HS-5 (cell line): ENCODE data around the gene ASCL2.
"Not testable (repeated sequence)": the region's sequence is repeated elsewhere in the genome, so short reads cannot be mapped to it uniquely, and the experiment has no call there.

Experiments used
- DNase-seq: peaks from one replicate; pipeline ENCODE4 v3.0.0-alpha.2; 2012; ENCODE audit warnings: low read depth

The ASCL2 gene

DNA sequence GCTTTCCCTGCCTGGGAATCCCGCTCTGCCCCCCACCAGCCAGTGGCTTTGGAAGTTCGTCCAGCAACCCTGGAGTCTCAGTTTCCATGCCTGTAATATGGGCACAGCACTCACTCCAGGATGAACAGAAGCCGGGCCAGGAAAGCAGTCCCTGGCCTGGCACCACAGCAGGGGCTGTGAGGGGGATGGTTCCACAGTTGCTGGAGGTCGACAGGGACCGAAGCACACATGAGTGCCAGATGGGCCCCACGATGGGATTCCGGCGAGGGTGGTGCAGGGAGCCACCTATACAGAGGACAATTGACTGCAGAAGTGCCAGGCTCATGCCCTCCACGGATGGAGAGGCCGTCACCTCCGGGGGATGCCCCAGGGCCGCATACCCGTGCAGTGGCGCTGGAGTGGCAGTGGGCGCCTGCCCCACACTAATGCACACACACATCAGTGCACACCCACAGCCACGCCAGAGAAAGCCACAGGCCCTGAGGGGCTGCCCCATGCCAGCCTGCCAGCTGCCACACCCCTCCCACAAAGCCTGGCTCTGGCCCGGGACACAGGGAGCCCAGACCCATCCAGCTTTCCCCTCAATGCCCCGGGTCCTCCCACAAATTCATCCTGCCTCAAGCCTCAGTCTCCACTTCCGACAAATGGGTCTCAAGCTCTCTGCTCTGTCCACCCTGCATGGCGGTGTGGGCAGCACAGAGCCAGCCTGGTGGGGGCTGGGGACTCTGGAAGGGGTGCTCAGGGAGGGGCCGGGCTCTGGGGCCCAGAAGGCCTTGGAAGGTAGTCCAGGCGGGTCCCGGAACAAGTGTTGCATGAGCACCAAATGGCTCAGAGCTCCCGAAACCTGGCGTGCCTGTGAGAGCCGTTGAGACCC, 9.7 kb downstream of the ASCL2 start:
- DNase-seq = no peak

DNA sequence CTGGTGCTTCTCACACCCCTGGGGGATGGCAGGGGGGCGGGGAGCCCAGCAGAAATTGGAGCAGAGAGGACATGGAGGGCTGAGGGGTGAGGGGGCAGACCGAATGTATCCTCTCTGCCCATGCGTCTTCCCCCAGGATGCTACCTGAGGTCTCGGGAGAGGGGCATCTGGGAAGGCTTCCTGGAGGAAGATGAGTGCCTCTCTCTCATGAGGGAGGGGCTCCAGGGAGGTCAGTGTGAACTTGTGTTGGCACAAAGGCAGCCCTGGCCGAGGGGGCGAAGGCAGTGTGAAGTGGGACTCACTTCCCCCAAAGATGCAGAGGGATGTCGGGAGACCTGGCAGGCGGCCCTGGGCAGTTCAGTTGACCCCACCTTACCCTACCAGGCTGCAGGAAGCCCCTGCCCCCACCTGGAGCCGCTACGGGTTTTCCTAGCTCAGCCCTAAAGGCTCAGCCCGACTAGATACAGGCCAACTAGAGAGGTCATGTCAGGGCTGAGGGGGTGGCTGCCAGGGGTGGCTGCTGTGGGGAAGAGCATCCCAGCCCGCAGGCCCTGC, 10.4 kb downstream of the ASCL2 start:
- DNase-seq = no peak

GRCh38 chr11:2259466-2259830, 10.9 kb downstream of the ASCL2 start:
- DNase-seq = no peak

- DNase-seq = no peak
Observed at GRCh38 chr11:2258501-2259465, 11.6 kb downstream of the ASCL2 start.

- DNase-seq = no peak
Observed at GRCh38 chr11:2256951-2257700, 13.3 kb downstream of the ASCL2 start.

GRCh38 chr11:2256293-2256913, 14.0 kb downstream of the ASCL2 start:
- no peak for DNase-seq

- no peak for DNase-seq
Observed at GRCh38 chr11:2252018-2252417, 18.4 kb downstream of the ASCL2 start.

DNA sequence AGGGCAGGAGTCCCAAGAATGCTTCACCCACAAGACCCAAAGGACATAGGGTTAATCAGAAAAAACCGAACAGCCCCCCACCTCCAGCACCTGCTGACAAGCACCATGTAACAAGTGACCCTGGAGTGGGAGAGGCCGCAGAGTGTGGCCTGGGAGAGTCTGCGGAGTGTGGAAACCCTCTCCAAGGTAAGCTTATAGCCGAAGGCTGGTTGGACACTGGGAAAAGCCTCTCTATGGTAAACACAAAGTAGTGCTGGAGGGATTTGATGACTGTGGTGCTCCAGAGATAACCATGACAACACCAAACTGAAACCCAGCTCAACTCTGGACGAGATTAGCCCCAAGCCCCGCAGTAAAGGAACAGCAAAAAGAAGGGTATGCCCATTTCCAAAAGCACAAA, 19.2 kb downstream of the ASCL2 start:
- DNase-seq = no peak

GRCh38 chr11:2250485-2250884, 19.9 kb downstream of the ASCL2 start:
- no peak for DNase-seq

- no peak for DNase-seq
Observed at GRCh38 chr11:2250041-2250440, 20.3 kb downstream of the ASCL2 start.

GRCh38 chr11:2249189-2249916, 21.0 kb downstream of the ASCL2 start:
- no peak for DNase-seq

GRCh38 chr11:2248762-2249161, 21.6 kb downstream of the ASCL2 start:
- DNase-seq = no peak

DNA sequence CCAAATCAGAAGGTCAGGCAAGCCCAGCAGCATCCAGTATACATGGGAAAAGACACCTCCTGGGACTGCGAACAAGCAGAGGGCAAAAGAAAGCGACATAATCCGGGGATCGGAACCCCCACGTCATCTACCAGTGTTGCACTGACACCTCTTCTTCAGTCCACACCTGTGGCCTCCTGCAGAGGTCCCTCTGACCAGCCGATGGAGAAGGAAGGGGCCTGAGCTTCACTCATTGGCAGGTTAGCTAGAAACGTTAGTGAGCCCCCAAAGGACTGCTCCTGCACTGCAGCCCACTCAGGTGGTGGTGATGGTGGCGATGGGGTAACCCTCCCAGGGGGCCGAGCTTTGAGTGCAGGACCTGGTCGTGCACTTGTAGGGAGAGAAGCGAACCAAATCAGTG, 22.1 kb downstream of the ASCL2 start:
- no peak for DNase-seq

DNA sequence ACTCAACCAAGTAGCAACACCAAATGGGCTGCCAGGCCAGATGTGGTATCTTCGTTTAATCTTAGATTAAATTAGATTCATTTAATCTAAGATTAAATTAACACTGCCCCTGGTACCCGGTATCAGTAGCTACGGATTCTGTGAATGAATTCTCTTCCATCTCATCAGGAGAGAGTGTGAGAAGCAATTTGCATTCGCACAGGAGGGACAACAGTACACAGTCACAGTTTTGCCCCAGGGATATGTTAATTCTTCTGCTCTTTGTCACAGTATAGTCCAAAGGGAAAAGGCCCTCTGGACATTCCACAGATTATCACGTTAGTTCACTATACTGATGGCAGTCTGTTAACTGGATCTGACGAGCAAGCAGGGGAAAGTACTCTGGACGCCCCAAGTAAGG, 22.9 kb downstream of the ASCL2 start:
- no peak for DNase-seq

DNA sequence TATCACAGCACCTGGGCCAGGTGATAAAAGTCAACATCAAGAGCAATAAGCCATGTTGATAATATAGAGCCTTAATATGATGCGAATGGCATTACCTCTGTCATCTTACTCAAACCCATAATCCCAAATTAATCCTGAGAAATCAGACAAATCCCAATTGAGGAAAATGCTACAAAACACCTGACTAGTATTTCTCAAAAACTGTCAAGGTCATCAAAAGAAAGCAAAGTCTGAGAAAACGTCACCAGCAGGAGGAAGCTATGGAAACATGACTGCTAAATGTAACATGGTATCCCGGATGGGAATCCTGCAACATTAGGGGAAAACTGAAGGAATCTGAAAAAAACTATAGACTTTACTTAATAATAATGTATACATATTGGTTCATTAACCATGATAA, 29.6 kb downstream of the ASCL2 start:
- DNase-seq = no peak

DNA sequence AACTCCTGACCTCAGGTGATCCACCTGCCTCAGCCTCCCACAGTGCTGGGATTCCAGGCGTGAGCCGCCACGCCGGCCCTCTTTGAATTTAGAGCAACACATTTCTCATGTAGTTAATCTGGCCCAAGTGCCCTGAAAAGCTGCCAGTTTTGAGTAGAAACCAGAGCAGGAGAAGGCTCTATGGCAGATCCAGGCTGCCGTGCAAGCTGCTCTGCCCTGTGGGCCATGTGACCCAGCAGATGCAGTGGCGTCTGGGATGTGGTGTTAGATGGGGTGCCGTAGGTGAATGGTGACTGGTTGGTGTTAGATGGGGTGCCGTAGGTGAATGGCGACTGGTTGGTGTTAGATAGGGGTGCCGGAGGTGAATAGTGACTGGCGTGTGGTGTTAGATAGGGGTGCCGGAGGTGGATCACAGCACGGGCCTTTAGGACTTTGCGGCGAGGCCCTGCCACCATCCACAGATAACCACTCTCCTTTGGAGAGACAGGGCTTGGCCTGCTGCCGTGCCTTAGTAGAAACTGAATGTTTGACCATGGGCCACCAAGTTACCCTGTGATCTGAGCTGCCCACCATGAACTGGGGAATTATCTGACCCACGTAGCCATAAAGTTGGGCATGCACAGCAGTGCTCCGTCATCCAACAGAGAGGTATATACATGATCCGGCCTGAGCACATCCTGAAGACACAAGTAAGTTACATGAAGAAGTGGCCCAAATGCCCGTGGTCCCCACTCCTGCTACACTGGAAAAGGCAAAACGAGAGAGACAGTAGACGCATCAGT, 32.7 kb downstream of the ASCL2 start:
- DNase-seq = no peak

GRCh38 chr11:2236381-2237134, 33.8 kb downstream of the ASCL2 start:
- not testable (repeated sequence) for DNase-seq

DNA sequence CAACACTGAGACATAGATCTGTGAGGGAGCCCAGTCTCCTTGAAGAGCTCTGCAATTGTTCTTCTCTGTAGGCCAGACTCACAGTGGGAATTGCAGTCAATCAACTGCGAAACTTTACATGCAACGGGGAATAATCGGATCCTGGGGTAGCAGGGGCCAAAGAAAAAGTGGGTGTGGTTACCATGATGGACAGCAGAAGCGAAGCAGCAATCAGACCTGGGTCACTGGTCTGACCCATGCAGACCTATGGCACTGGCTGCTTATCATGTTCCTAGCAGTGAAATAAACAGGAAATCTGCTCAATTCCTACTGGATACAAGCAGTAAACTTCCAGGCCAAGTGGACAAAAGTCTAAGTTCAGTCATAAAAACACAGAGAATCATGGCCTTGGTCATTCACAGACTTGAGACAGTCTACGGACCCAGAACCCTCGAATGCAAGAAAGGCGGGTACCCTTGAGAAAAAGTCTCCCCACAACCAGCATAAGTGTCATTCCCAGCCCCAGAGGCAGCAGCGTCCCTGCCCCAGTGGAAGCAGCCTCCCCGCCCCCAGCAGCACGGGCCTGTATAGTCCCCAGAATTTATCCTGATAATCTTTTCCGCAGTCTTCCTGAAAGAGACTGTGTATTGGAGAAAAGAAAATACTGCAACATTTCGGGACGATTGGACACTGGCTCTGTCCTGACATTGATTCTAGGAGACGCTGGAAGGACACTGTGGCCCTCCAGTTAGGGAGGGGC, 34.6 kb downstream of the ASCL2 start:
- DNase-seq = no peak

DNA sequence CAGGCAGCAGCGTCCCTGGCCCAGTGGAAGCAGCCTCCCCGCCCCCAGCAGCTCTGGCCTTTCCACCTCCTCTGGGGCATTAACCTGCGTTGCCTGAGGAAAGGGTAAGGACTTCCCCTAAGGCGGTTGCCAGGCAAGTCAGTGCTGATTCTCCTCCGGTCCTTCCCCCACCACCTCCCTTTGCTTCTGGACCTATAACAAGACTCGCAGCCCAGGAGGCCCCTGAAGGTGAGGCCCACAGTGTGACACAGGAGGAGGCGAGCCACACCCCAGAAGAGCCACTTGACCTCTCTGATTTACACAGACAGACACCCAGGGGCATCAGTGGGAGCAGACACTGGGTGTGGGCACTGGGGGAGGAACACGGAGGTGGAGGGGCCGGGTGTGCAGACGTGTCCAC, 35.4 kb downstream of the ASCL2 start:
- no peak for DNase-seq
